Adrenal gland (tissue), 5 donors: ENCODE data around the gene DUSP1.
"Not testable (repeated sequence)": the region's sequence is repeated elsewhere in the genome, so short reads cannot be mapped to it uniquely, and the experiment has no call there.

ENCODE experiments used
- CTCF ChIP-seq, 6 experiments: fragments of 450-650 bp in 4 of 6; fragments of 200-600 bp in 2 of 6; sonication (generic) in 1 of 6; IDR thresholded peaks; 1 replicate in 5 of 6; 2 replicates in 1 of 6; pipeline versions ENCODE4 v1.5.1 to v1.8.0; 2016 to 2021; ENCODE audit warnings: antibody characterized with exemption in 6 of 6, mild to moderate bottlenecking in 2 of 6, moderate library complexity in 1 of 6
- POLR2A ChIP-seq, 2 donors: fragments of 450-650 bp; IDR thresholded peaks; one replicate each; pipeline ENCODE4 v1.6.1; 2017; ENCODE audit warnings: antibody characterized with exemption in 2 of 2, mild to moderate bottlenecking in 2 of 2, moderate library complexity in 1 of 2
- donor health status: DM: no; HTN: no; CAD: no.

- not testable (repeated sequence) for TF ChIP-seq CTCF, POLR2A (IDR thresholded peaks at IDR 0.05)
These were observed 13.2 kb upstream of the DUSP1 start for GRCh38 chr5:172784162-172784561.
